ENCODE results near the gene BRMS1L. TPM values are rescaled to one million over a fixed set of nuclear protein-coding genes. Genes with fewer than 3 reads are reported as not detected.

BRMS1L gene
- total RNA-seq, 1 experiment from 2014 or later: 8.0 TPM

- no peaks in the 10 kb centered on the region for H3K9me2 ChIP-seq (ENCODE audit: insufficient read depth)
- no peaks in the 10 kb centered on the region for H3K4me1 ChIP-seq (replicated peaks; ENCODE audit: insufficient read depth)
- H3K27me3 ChIP-seq (ENCODE audit: insufficient read depth, low read depth): no peaks in the 10 kb centered on the region
- no peaks in the 10 kb centered on the region for H3K79me2 ChIP-seq (ENCODE audit: low read depth)
- H2AFZ ChIP-seq: no peak overlapping the region
- CTCF ChIA-PET: no interaction called here
- no peak for TF ChIP-seq EZH2 (IDR thresholded peaks at IDR 0.05; ENCODE audit: low read depth)
- intact Hi-C loops (cut with micrococcal nuclease; ENCODE audit: unreplicated experiment): no loop called here
- H3K4me3 ChIP-seq: no peak overlapping the region
- no peak overlapping the region for H3K4me2 ChIP-seq
- no TSS peak for BruUV-seq (replicated peaks)
- no peaks in the 10 kb centered on the region for H3F3A ChIP-seq (ENCODE audit: insufficient read depth, low read depth)
- no peaks in the 10 kb centered on the region; the same call in 1 of the 2 replicates for H3K9me3 ChIP-seq (ENCODE audit: insufficient read depth, low read depth)
- H4K20me1 ChIP-seq (ENCODE audit: insufficient read depth): no peaks in the 10 kb centered on the region
- H3K36me3 ChIP-seq (ENCODE audit: low read depth): no peaks in the 10 kb centered on the region
- no peak overlapping the region for H3K27ac ChIP-seq
- POLR2A ChIA-PET (ENCODE audit: unreplicated experiment): no interaction called here
- DNase-seq: no peak
Measured at GRCh38 chr14:35897616-35898111, 71.5 kb downstream of the BRMS1L start.

GRCh38 chr14:35898217-35898775, 72.2 kb downstream of the BRMS1L start:
- no peak for DNase-seq
- ChIA-PET CTCF (no interaction called here), POLR2A (ENCODE audit: unreplicated experiment) (no interaction called here)
- Histone ChIP-seq H2AFZ (no peak overlapping the region), H3K27me3 (ENCODE audit: insufficient read depth, low read depth) (no peaks in the 10 kb centered on the region), H3K9me2 (ENCODE audit: insufficient read depth) (no peaks in the 10 kb centered on the region), H3K4me1 (replicated peaks; ENCODE audit: insufficient read depth) (no peaks in the 10 kb centered on the region), H3K9me3 (ENCODE audit: insufficient read depth, low read depth) (no peaks in the 10 kb centered on the region; the same call in 1 of the 2 replicates), H3F3A (ENCODE audit: insufficient read depth, low read depth) (no peaks in the 10 kb centered on the region), H3K4me2 (no peak overlapping the region), H3K79me2 (ENCODE audit: low read depth) (no peaks in the 10 kb centered on the region), H3K36me3 (ENCODE audit: low read depth) (no peaks in the 10 kb centered on the region), H3K27ac (no peak overlapping the region), H4K20me1 (ENCODE audit: insufficient read depth) (no peaks in the 10 kb centered on the region), H3K4me3 (no peak overlapping the region)
- TF ChIP-seq EZH2 (IDR thresholded peaks at IDR 0.05; ENCODE audit: low read depth): no peak
- TF ChIP-seq CTCF (conservative IDR thresholded peaks at IDR 0.05): no peak
- no TSS peak for BruUV-seq (replicated peaks)
- intact Hi-C loops (cut with micrococcal nuclease; ENCODE audit: unreplicated experiment): no loop called here

- Histone ChIP-seq H3K9me3 (ENCODE audit: insufficient read depth, low read depth) (no peaks in the 10 kb centered on the region; the same call in 1 of the 2 replicates), H3K4me3 (no peak overlapping the region), H3F3A (ENCODE audit: insufficient read depth, low read depth) (no peaks in the 10 kb centered on the region), H3K4me2 (no peak overlapping the region), H3K4me1 (replicated peaks; ENCODE audit: insufficient read depth) (no peaks in the 10 kb centered on the region), H4K20me1 (ENCODE audit: insufficient read depth) (no peaks in the 10 kb centered on the region), H3K27ac (no peak overlapping the region), H3K36me3 (ENCODE audit: low read depth) (no peaks in the 10 kb centered on the region), H3K9me2 (ENCODE audit: insufficient read depth) (no peaks in the 10 kb centered on the region), H3K79me2 (ENCODE audit: low read depth) (no peaks in the 10 kb centered on the region), H3K27me3 (ENCODE audit: insufficient read depth, low read depth) (no peaks in the 10 kb centered on the region), H2AFZ (no peak overlapping the region)
- ChIA-PET CTCF (no interaction called here), POLR2A (ENCODE audit: unreplicated experiment) (no interaction called here)
- TF ChIP-seq EZH2 (IDR thresholded peaks at IDR 0.05; ENCODE audit: low read depth) (no peak), CTCF (conservative IDR thresholded peaks at IDR 0.05) (no peak)
- intact Hi-C loops (cut with micrococcal nuclease; ENCODE audit: unreplicated experiment): no loop called here
- no peak for DNase-seq
- BruUV-seq (replicated peaks): no TSS peak
Measured at GRCh38 chr14:35900741-35901140, 74.6 kb downstream of the BRMS1L start.

GRCh38 chr14:35909665-35910064, 83.5 kb downstream of the BRMS1L start:
- Histone ChIP-seq H3K4me2 (no peak overlapping the region), H3K27me3 (ENCODE audit: insufficient read depth, low read depth) (no peaks in the 10 kb centered on the region), H3K79me2 (ENCODE audit: low read depth) (no peaks in the 10 kb centered on the region), H3K4me1 (replicated peaks; ENCODE audit: insufficient read depth) (no peaks in the 10 kb centered on the region), H3K9me3 (ENCODE audit: insufficient read depth, low read depth) (no peaks in the 10 kb centered on the region), H2AFZ (no peak overlapping the region), H3F3A (ENCODE audit: insufficient read depth, low read depth) (no peaks in the 10 kb centered on the region), H3K9me2 (ENCODE audit: insufficient read depth) (no peaks in the 10 kb centered on the region), H3K4me3 (no peak overlapping the region), H3K27ac (no peak overlapping the region), H3K36me3 (ENCODE audit: low read depth) (no peaks in the 10 kb centered on the region), H4K20me1 (ENCODE audit: insufficient read depth) (no peaks in the 10 kb centered on the region)
- TF ChIP-seq CTCF (conservative IDR thresholded peaks at IDR 0.05) (no peak), EZH2 (IDR thresholded peaks at IDR 0.05; ENCODE audit: low read depth) (no peak)
- no peak for DNase-seq
- BruUV-seq (replicated peaks): no TSS peak
- ChIA-PET CTCF (no interaction called here), POLR2A (ENCODE audit: unreplicated experiment) (no interaction called here)
- intact Hi-C loops (cut with micrococcal nuclease; ENCODE audit: unreplicated experiment): no loop called here

Data from PC-9 (cell line).